PC-3 (cell line): Measurements from ENCODE around the gene CRNKL1. TPM values are rescaled to one million over a fixed set of nuclear protein-coding genes. Genes with fewer than 3 reads are reported as not detected.

ENCODE experiments used
- ATAC-seq: fragments of 200-7000 bp; cut with Tn5 transposase; 2 replicates; pipeline ENCODE4 v1.9.1; 2020; ENCODE audit warnings: mild to moderate bottlenecking, moderate library complexity
- BruUV-seq: library from RNA; stranded (reverse); fragments of 400-500 nt; replicated peaks from 2 replicates; lab custom pipeline; 2021; lab: Mats Ljungman, UMichigan
- CTCF ChIA-PET: fragments of 300-600 bp; sonication (Branson Sonifier 250); formaldehyde crosslinking; loops from one replicate; lab custom pipeline; 2022; ENCODE audit warnings: antibody characterized with exemption; lab: Charles Lee
- POLR2A ChIA-PET: fragments of 300-600 bp; sonication (Branson Sonifier 250); formaldehyde crosslinking; loops from one replicate; lab custom pipeline; 2022; ENCODE audit warnings: antibody characterized with exemption; ENCODE audit not compliant: unreplicated experiment; lab: Charles Lee
- DNase-seq: peaks from one replicate; pipeline ENCODE4 v3.0.0-alpha.2; 2015
- H2AFZ ChIP-seq: fragments of 300-600 bp; sonication (generic); 2 replicates; pipeline ENCODE4 v1.6.0; 2016; ENCODE audit warnings: antibody characterized with exemption, low read length
- H3F3A ChIP-seq: fragments of 300-600 bp; sonication (generic); one replicate; pipeline ENCODE4 v1.6.0; 2017; ENCODE audit warnings: antibody characterized with exemption, low read length, control low read depth, mild to moderate bottlenecking; ENCODE audit not compliant: unreplicated experiment
- H3K27ac ChIP-seq: fragments of 300-600 bp; sonication (generic); 2 replicates; pipeline ENCODE4 v1.5.1; 2016; ENCODE audit warnings: mild to moderate bottlenecking, low read length
- H3K27me3 ChIP-seq: fragments of 300-600 bp; sonication (generic); 2 replicates; pipeline ENCODE4 v1.6.1; 2016; ENCODE audit warnings: low read length, mixed read lengths
- H3K36me3 ChIP-seq: fragments of 300-600 bp; sonication (generic); 2 replicates; pipeline ENCODE4 v1.6.1; 2016; ENCODE audit warnings: low read depth, mixed run types, low read length, mixed read lengths
- H3K4me1 ChIP-seq: fragments of 300-600 bp; sonication (generic); 2 replicates; pipeline ENCODE4 v1.5.1; 2016; ENCODE audit warnings: low read length; ENCODE audit not compliant: insufficient read depth
- H3K4me2 ChIP-seq: fragments of 300-600 bp; sonication (generic); 2 replicates; pipeline ENCODE4 v1.6.0; 2016; ENCODE audit warnings: low read length
- H3K4me3 ChIP-seq: fragments of 300-600 bp; sonication (generic); 2 replicates; pipeline ENCODE4 v1.5.1; 2016; ENCODE audit warnings: mild to moderate bottlenecking, low read length, mixed read lengths
- H3K79me2 ChIP-seq: fragments of 300-600 bp; sonication (generic); 2 replicates; pipeline ENCODE4 v1.6.1; 2017; ENCODE audit warnings: low read length, mixed read lengths
- H3K9ac ChIP-seq: fragments of 300-600 bp; sonication (generic); 2 replicates; pipeline ENCODE4 v1.6.0; 2016; ENCODE audit warnings: mild to moderate bottlenecking, low read length
- H3K9me2 ChIP-seq: fragments of 300-600 bp; sonication (generic); replicated peaks from 2 replicates; pipeline ENCODE4 v1.6.1; 2016; ENCODE audit warnings: mixed run types, low read length, mixed read lengths
- H3K9me3 ChIP-seq: fragments of 300-600 bp; sonication (generic); 2 replicates; pipeline ENCODE4 v1.6.1; 2016; ENCODE audit warnings: low read length, mixed read lengths
- H4K20me1 ChIP-seq: fragments of 300-600 bp; sonication (generic); 2 replicates; pipeline ENCODE4 v1.6.1; 2016; ENCODE audit warnings: low read length, mixed read lengths
- EZH2 ChIP-seq: fragments of 300-600 bp; sonication (generic); IDR thresholded peaks from one replicate; pipeline ENCODE4 v1.6.1; 2017; ENCODE audit warnings: antibody characterized with exemption, mild to moderate bottlenecking, low read length; ENCODE audit not compliant: unreplicated experiment
- EZH2phosphoT487 ChIP-seq: fragments of 300-600 bp; sonication (generic); IDR thresholded peaks from 2 replicates; pipeline ENCODE4 v1.6.1; 2018; ENCODE audit warnings: mild to moderate bottlenecking, antibody characterized with exemption, low read length, borderline replicate concordance
- intact Hi-C: fragments of 100-400 bp; cut with micrococcal nuclease; formaldehyde crosslinking; loops from 2 replicates; pipeline ENCODE4 v1.9.0; 2023
- total RNA-seq: library from RNA; depleted of rRNA; stranded (reverse); fragments of >200 nt; gene quantifications from 2 replicates; pipeline ENCODE4 v1.2.3, GENCODE V29; 2014
- TF ChIP-seq, protein P1 (sequence below): fragments of 300-600 bp; sonication (generic); conservative IDR thresholded peaks from 2 replicates; pipeline ENCODE4 v1.5.1; 2017; ENCODE audit warnings: antibody characterized with exemption, low read depth, mild to moderate bottlenecking, low read length

The CRNKL1 gene
- total RNA-seq, 1 experiment from 2014 or later = 22.5 TPM

DNA sequence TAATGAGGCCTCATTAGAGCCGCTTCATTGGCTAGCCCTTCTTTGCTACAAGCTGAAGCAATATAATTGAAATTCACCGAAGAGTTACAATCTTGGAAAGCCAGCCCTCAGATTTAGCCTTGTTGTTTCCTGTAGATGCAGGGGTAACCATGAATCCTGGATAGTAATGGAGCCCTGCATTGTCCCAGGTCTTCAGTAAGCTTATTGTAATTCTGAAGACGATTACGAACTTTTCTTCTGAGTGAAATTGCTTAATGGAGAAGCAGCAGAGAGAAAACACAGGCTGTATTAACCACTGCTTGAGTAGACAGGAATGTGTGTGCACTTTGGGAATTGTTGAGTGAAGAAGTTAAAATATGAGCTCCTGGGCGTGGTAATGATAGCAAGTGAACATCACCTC lies 61.4 kb downstream of the CRNKL1 start:
- Histone ChIP-seq H2AFZ (no peak overlapping the region), H3K9me3 (no peaks in the 10 kb centered on the region), H3K4me1 (peaks cover 58% of the 10 kb centered on the region), H3K79me2 (peaks cover 83% of the 10 kb centered on the region), H3F3A (peaks cover 16% of the 10 kb centered on the region), H3K27me3 (no peaks in the 10 kb centered on the region), H3K4me3 (no peak overlapping the region), H3K27ac (0 out of 2 replicates have a peak overlapping the region, but pooled peaks have one; percentile 96), H3K9me2 (no peaks in the 10 kb centered on the region), H3K36me3 (peaks cover 59% of the 10 kb centered on the region), H3K4me2 (0 out of 2 replicates have a peak overlapping the region, but pooled peaks have one; percentile 80), H3K9ac (no peak overlapping the region), H4K20me1 (0 out of 2 replicates have a peak, but pooled peaks cover 8% of the 10 kb centered on the region)
- ChIA-PET CTCF (no interaction called here), POLR2A (no interaction called here)
- intact Hi-C loops = loop anchor here (5.0 kb wide), 1 partner anchor 104 kb away; no protein-coding TSS in a partner anchor
- BruUV-seq = no TSS peak
- ATAC-seq (no peak), DNase-seq (no peak)
- no peak for TF ChIP-seq EZH2phosphoT487
- TF ChIP-seq, protein P1, sequence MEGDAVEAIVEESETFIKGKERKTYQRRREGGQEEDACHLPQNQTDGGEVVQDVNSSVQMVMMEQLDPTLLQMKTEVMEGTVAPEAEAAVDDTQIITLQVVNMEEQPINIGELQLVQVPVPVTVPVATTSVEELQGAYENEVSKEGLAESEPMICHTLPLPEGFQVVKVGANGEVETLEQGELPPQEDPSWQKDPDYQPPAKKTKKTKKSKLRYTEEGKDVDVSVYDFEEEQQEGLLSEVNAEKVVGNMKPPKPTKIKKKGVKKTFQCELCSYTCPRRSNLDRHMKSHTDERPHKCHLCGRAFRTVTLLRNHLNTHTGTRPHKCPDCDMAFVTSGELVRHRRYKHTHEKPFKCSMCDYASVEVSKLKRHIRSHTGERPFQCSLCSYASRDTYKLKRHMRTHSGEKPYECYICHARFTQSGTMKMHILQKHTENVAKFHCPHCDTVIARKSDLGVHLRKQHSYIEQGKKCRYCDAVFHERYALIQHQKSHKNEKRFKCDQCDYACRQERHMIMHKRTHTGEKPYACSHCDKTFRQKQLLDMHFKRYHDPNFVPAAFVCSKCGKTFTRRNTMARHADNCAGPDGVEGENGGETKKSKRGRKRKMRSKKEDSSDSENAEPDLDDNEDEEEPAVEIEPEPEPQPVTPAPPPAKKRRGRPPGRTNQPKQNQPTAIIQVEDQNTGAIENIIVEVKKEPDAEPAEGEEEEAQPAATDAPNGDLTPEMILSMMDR = no peak
- TF ChIP-seq EZH2 = no peak

DNA sequence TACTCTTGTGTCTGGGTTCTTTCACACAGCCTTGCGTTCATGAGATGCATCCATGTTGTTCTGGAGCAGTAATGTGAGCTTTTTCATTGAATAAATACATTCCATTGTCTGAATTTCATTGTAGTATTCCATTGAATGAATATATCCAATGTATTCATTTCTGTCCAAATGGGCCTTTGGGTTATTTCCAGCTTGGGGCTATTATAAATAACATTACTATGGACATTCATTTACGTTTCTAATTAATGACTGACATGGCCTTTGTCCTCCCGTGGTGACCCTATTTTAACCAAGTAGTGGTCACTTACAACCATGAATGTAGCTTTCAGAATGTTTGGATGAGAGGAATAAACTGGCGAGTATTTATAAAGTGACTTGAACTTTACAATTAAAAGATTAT lies 65.2 kb downstream of the CRNKL1 start:
- no peaks in the 10 kb centered on the region for H3F3A ChIP-seq
- H3K36me3 ChIP-seq = peaks cover 53% of the 10 kb centered on the region
- no TSS peak for BruUV-seq
- H3K4me2 ChIP-seq = no peak overlapping the region
- peaks cover 100% of the 10 kb centered on the region for H3K79me2 ChIP-seq
- ChIA-PET POLR2A (interaction anchor here (0.7 kb wide), 1 partner anchor 10 kb away, joined by 5 read pairs; no protein-coding TSS in a partner anchor), CTCF (no interaction called here)
- no peak overlapping the region for H3K9ac ChIP-seq
- TF ChIP-seq, protein P1 = no peak
- TF ChIP-seq EZH2 (no peak), EZH2phosphoT487 (no peak)
- no peaks in the 10 kb centered on the region for H3K27me3 ChIP-seq
- H3K9me3 ChIP-seq = no peaks in the 10 kb centered on the region
- peaks cover 36% of the 10 kb centered on the region for H3K4me1 ChIP-seq
- no peak overlapping the region for H3K27ac ChIP-seq
- DNase-seq = no peak
- H4K20me1 ChIP-seq = peaks cover 33% of the 10 kb centered on the region
- ATAC-seq = no peak
- intact Hi-C loops = no loop called here
- no peak overlapping the region for H3K4me3 ChIP-seq
- no peak overlapping the region for H2AFZ ChIP-seq
- H3K9me2 ChIP-seq = no peaks in the 10 kb centered on the region

DNA sequence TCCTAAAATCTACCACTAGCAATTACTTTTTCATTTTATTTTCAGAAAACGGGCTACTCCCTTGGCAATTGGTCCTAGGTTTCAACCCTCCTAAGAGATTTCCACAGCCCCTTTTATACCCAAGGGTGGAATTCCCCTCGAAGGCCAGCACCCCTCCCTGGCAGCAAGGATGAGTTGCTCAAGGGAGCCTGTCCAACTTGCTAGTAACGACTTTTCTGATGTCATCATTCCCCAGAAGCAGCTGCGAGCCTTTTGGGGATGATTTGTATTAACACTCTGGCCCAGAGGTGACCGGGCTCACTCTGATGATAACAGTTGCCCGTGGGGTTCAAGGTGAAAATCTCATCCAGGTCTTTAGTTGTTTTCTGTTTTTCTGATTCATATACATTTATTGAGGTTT lies 65.8 kb downstream of the CRNKL1 start:
- CTCF ChIA-PET = no interaction called here
- Histone ChIP-seq H3K27me3 (no peaks in the 10 kb centered on the region), H2AFZ (no peak overlapping the region), H3K4me1 (peaks cover 34% of the 10 kb centered on the region), H3F3A (no peaks in the 10 kb centered on the region), H3K9ac (no peak overlapping the region), H3K36me3 (peaks cover 49% of the 10 kb centered on the region), H3K9me3 (no peaks in the 10 kb centered on the region), H3K4me2 (no peak overlapping the region), H3K27ac (0 out of 2 replicates have a peak overlapping the region, but pooled peaks have one; percentile 82), H3K79me2 (peaks cover 100% of the 10 kb centered on the region), H4K20me1 (peaks cover 39% of the 10 kb centered on the region), H3K9me2 (no peaks in the 10 kb centered on the region), H3K4me3 (no peak overlapping the region)
- ATAC-seq (no peak), DNase-seq (no peak)
- no peak for TF ChIP-seq EZH2
- TF ChIP-seq EZH2phosphoT487 = no peak
- TF ChIP-seq, protein P1 = no peak
- BruUV-seq = no TSS peak
- intact Hi-C loops = no loop called here
- POLR2A ChIA-PET = no interaction called here
